ENCODE data around the gene DUOX1.
"Not testable (repeated sequence)": the region's sequence is repeated elsewhere in the genome, so short reads cannot be mapped to it uniquely, and the experiment has no call there.

DUOX1 gene
- long read RNA-seq, result 0 reads

- H3K4me3 ChIP-seq (replicated peaks; ENCODE audit: insufficient read depth, low read length), result no peak within 1 kb of the TSS
- H3K27me3 ChIP-seq (ENCODE audit: insufficient read depth, poor library complexity, severe bottlenecking), result peaks cover 50% of the 10 kb centered on the region
- no peak for DNase-seq (ENCODE audit: low read depth in 1 of 2, low spot score in 1 of 2)
These were observed at the start of gene DUOX1, which contains the start of gene DUOXA1 for GRCh38 chr15:45129651-45130129. TSS of gene DUOX1 (plus strand) at chr15:45129994. CDS start at chr15:45131967, 1,973 bp downstream. TSS of gene DUOXA1 (minus strand) at chr15:45129879. CDS start at chr15:45123014, 6,865 bp downstream.

DNA sequence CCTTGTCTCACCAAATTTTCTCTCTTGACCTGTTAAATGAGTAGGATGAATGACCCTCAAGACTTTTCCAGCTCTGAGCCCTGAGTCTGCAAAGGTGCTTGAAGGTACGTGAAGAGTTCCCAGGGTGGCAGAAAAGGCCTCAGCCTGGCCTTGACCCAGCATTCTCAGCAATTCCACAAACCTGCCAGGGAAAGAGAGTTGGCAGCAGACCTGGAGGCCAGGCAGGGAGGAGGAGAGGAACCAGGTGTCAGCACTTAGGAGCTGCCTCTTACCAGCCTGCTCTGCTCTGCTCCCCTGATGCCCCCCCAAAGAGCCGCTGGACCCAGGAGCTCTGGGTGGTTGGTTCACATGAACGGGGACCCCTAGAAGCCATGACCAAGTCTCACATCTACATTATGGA lies 49.2 kb upstream of the DUOX1 start:
- not testable (repeated sequence) for DNase-seq (ENCODE audit: low read depth in 1 of 2, low spot score in 1 of 2); H3K4me3 ChIP-seq (replicated peaks; ENCODE audit: insufficient read depth, low read length); H3K27ac ChIP-seq (replicated peaks); H3K27me3 ChIP-seq (ENCODE audit: insufficient read depth, poor library complexity, severe bottlenecking)

More at GRCh38 chr15:45129651-45130129, at the start of gene DUOX1, which contains the start of gene DUOXA1:
- TF ChIP-seq, protein P1, sequence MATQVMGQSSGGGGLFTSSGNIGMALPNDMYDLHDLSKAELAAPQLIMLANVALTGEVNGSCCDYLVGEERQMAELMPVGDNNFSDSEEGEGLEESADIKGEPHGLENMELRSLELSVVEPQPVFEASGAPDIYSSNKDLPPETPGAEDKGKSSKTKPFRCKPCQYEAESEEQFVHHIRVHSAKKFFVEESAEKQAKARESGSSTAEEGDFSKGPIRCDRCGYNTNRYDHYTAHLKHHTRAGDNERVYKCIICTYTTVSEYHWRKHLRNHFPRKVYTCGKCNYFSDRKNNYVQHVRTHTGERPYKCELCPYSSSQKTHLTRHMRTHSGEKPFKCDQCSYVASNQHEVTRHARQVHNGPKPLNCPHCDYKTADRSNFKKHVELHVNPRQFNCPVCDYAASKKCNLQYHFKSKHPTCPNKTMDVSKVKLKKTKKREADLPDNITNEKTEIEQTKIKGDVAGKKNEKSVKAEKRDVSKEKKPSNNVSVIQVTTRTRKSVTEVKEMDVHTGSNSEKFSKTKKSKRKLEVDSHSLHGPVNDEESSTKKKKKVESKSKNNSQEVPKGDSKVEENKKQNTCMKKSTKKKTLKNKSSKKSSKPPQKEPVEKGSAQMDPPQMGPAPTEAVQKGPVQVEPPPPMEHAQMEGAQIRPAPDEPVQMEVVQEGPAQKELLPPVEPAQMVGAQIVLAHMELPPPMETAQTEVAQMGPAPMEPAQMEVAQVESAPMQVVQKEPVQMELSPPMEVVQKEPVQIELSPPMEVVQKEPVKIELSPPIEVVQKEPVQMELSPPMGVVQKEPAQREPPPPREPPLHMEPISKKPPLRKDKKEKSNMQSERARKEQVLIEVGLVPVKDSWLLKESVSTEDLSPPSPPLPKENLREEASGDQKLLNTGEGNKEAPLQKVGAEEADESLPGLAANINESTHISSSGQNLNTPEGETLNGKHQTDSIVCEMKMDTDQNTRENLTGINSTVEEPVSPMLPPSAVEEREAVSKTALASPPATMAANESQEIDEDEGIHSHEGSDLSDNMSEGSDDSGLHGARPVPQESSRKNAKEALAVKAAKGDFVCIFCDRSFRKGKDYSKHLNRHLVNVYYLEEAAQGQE (IDR thresholded peaks at IDR 0.05; ENCODE audit: insufficient replicate concordance, low read depth), result no peak
- TF ChIP-seq CTCF (IDR thresholded peaks at IDR 0.05; ENCODE audit: insufficient read depth, low read length), result no peak
- TF ChIP-seq GABPA (IDR thresholded peaks at IDR 0.05; ENCODE audit: low read depth), result no peak
- no peak for TF ChIP-seq POLR2AphosphoS5 (IDR thresholded peaks at IDR 0.05; ENCODE audit: low read depth)
- no peak for TF ChIP-seq SPI1 (IDR thresholded peaks at IDR 0.05; ENCODE audit: borderline replicate concordance, low read depth)
- H3K27ac ChIP-seq (replicated peaks), result no peak within 1 kb of the TSS

GRCh38 chr15:45082412-45082811 lies 47.4 kb upstream of the DUOX1 start:
- DNase-seq (ENCODE audit: low read depth in 1 of 2, low spot score in 1 of 2); H3K27ac ChIP-seq (replicated peaks); H3K4me3 ChIP-seq (replicated peaks; ENCODE audit: insufficient read depth, low read length); H3K27me3 ChIP-seq (ENCODE audit: insufficient read depth, poor library complexity, severe bottlenecking): not testable (repeated sequence)

DNA sequence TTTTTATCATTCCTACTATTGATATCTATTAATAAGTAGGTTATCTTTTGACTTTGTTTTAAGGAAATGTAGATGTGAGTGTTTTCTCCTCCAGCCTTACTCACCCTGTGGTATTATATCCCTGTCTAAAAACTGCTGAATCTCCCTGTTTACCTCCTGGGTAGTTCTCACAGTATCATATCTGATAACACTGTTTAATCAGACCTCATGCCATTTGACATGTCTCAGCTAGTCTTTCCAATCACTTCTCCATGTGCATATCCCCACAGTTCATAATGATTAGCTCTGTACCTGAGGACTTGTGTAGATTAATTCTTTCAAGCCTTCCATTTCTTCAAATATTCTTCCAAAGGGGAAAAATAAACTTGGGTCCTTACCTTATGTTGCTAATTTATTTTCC lies 46.6 kb upstream of the DUOX1 start:
- no peak for DNase-seq (ENCODE audit: low read depth in 1 of 2, low spot score in 1 of 2)
- Histone ChIP-seq H3K27me3 (ENCODE audit: insufficient read depth, poor library complexity, severe bottlenecking) (no peaks in the 10 kb centered on the region), H3K4me3 (replicated peaks; ENCODE audit: insufficient read depth, low read length) (no peak overlapping the region), H3K27ac (replicated peaks) (no peak overlapping the region)
- TF ChIP-seq SPI1 (IDR thresholded peaks at IDR 0.05; ENCODE audit: borderline replicate concordance, low read depth) (no peak), POLR2AphosphoS5 (IDR thresholded peaks at IDR 0.05; ENCODE audit: low read depth) (no peak), CTCF (IDR thresholded peaks at IDR 0.05; ENCODE audit: insufficient read depth, low read length) (no peak), GABPA (IDR thresholded peaks at IDR 0.05; ENCODE audit: low read depth) (no peak)
- TF ChIP-seq, protein P1 (IDR thresholded peaks at IDR 0.05; ENCODE audit: insufficient replicate concordance, low read depth), result no peak

GRCh38 chr15:45084163-45084562 lies 45.6 kb upstream of the DUOX1 start:
- no peak for DNase-seq (ENCODE audit: low read depth in 1 of 2, low spot score in 1 of 2)
- Histone ChIP-seq H3K27ac (replicated peaks) (no peak overlapping the region), H3K27me3 (ENCODE audit: insufficient read depth, poor library complexity, severe bottlenecking) (no peaks in the 10 kb centered on the region), H3K4me3 (replicated peaks; ENCODE audit: insufficient read depth, low read length) (no peak overlapping the region)
- TF ChIP-seq CTCF (IDR thresholded peaks at IDR 0.05; ENCODE audit: insufficient read depth, low read length) (no peak), POLR2AphosphoS5 (IDR thresholded peaks at IDR 0.05; ENCODE audit: low read depth) (no peak), SPI1 (IDR thresholded peaks at IDR 0.05; ENCODE audit: borderline replicate concordance, low read depth) (no peak), GABPA (IDR thresholded peaks at IDR 0.05; ENCODE audit: low read depth) (no peak)
- TF ChIP-seq, protein P1 (IDR thresholded peaks at IDR 0.05; ENCODE audit: insufficient replicate concordance, low read depth), result no peak
